Pericardium fibroblast (primary cell): ENCODE data around the gene RRP36. TPM values are rescaled to one million over a fixed set of nuclear protein-coding genes. Genes with fewer than 3 reads are reported as not detected.

Experiments used
- total RNA-seq: library from RNA; depleted of rRNA; stranded (reverse); fragments of >200 nt; gene quantifications from 2 replicates; pipeline ENCODE4 v1.2.3, GENCODE V29; 2015

The RRP36 gene
- 42.2 and 73.4 TPM in 2 replicates for total RNA-seq

GRCh38 chr6:43021270-43022047 is at the start of gene RRP36:
TSS of gene RRP36 (plus strand) at chr6:43021623. CDS start at chr6:43021655, 32 bp downstream.

GRCh38 chr6:42978839-42979522 is 42.4 kb upstream of the RRP36 start, which contains the start of gene PEX6:
TSS of gene PEX6 (minus strand) at chr6:42979181. CDS start at chr6:42979150, 31 bp downstream.

GRCh38 chr6:42984001-42984923 is 37.2 kb upstream of the RRP36 start, which contains the start of gene PPP2R5D:
TSS of gene PPP2R5D (plus strand) at chr6:42984570. CDS start at chr6:42984678, 108 bp downstream.

GRCh38 chr6:43013843-43014433 is 7.5 kb upstream of the RRP36 start, which contains the start of the genes KLHDC3 and MEA1:
TSS of gene KLHDC3 (plus strand) at chr6:43014249. CDS start at chr6:43017193, 2,944 bp downstream.
TSS of gene MEA1 (minus strand) at chr6:43013946. CDS start at chr6:43013813, 133 bp downstream.

GRCh38 chr6:43053545-43054205 is 32.3 kb downstream of the RRP36 start, which contains the start of gene CUL7:
TSS of gene CUL7 (minus strand) at chr6:43053851. CDS start at chr6:43052788, 1,063 bp downstream.

GRCh38 chr6:43059168-43060033 is 38.0 kb downstream of the RRP36 start, which contains the start of the genes KLC4 and MRPL2:
TSS of gene KLC4 (plus strand) at chr6:43059631. CDS start at chr6:43061336, 1,705 bp downstream.
TSS of gene MRPL2 (minus strand) at chr6:43059434. CDS start at chr6:43059381, 53 bp downstream.

GRCh38 chr6:43075670-43076463 is 54.4 kb downstream of the RRP36 start, which contains the start of gene PTK7:
TSS of gene PTK7 (plus strand) at chr6:43076314. CDS start at chr6:43076489, 175 bp downstream.

Other genes starting within 250 kb of the RRP36 start
- 4.7 and 6.0 TPM in 2 replicates for gene BICRAL, start 239.6 kb upstream of the RRP36 start, total RNA-seq
- gene RPL7L1, start 142.0 kb upstream of the RRP36 start, total RNA-seq = 61.5 and 65.8 TPM in 2 replicates
- not detected in 2 replicates for gene PTCRA, start 105.6 kb upstream of the RRP36 start, total RNA-seq
- 31.3 and 44.8 TPM in 2 replicates for gene CNPY3, start 92.1 kb upstream of the RRP36 start, total RNA-seq
- not detected in 2 replicates for gene GNMT, start 60.9 kb upstream of the RRP36 start, total RNA-seq
- 30.1 and 40.1 TPM in 2 replicates for gene PEX6, start 42.4 kb upstream of the RRP36 start, total RNA-seq
- 40.0 and 50.5 TPM in 2 replicates for gene PPP2R5D, start 37.1 kb upstream of the RRP36 start, total RNA-seq
- 54.0 and 96.0 TPM in 2 replicates for gene MEA1, start 7.7 kb upstream of the RRP36 start, total RNA-seq
- gene KLHDC3, start 7.4 kb upstream of the RRP36 start, total RNA-seq = 112 and 172 TPM in 2 replicates
- gene CUL7, start 32.2 kb downstream of the RRP36 start, total RNA-seq = 22.2 and 27.6 TPM in 2 replicates
- gene MRPL2, start 37.8 kb downstream of the RRP36 start, total RNA-seq = 13.4 and 23.5 TPM in 2 replicates
- gene KLC4, start 38.0 kb downstream of the RRP36 start, total RNA-seq = 15.3 and 47.3 TPM in 2 replicates
- 171 and 174 TPM in 2 replicates for gene PTK7, start 54.7 kb downstream of the RRP36 start, total RNA-seq
- gene SRF, start 149.6 kb downstream of the RRP36 start, total RNA-seq = 20.3 and 31.0 TPM in 2 replicates
- 16.0 and 29.5 TPM in 2 replicates for gene CUL9, start 160.6 kb downstream of the RRP36 start, total RNA-seq
- gene DNPH1, start 207.9 kb downstream of the RRP36 start, total RNA-seq = 93.9 and 147 TPM in 2 replicates
- gene TTBK1, start 221.9 kb downstream of the RRP36 start, total RNA-seq = not detected in 2 replicates